Vagina (tissue), 2 donors: ENCODE results near the gene P2RY11. TPM values are rescaled to one million over a fixed set of nuclear protein-coding genes. Genes with fewer than 3 reads are reported as not detected.

Experiments used
- DNase-seq, 2 donors: peaks; one replicate each; pipeline ENCODE4 v3.0.0-alpha.2; 2017; ENCODE audit errors: extremely low spot score in 2 of 2
- H3K27ac ChIP-seq: fragments of 200-600 bp; sonication (generic); one replicate; pipeline ENCODE4 v1.5.1; 2019
- H3K27me3 ChIP-seq: fragments of 200-600 bp; sonication (generic); one replicate; pipeline ENCODE4 v1.5.1; 2019
- H3K36me3 ChIP-seq, 2 donors: fragments of 200-600 bp; sonication (generic); one replicate each; pipeline ENCODE4 v1.5.1; 2017 to 2019
- H3K4me1 ChIP-seq: fragments of 200-600 bp; sonication (generic); one replicate; pipeline ENCODE4 v1.5.1; 2019
- H3K4me3 ChIP-seq, 2 donors: fragments of 200-600 bp; sonication (generic); 1 replicate in 1 of 2; 2 replicates in 1 of 2; pipeline ENCODE4 v1.5.1; 2016 to 2019
- H3K9me3 ChIP-seq: fragments of 200-600 bp; sonication (generic); one replicate; pipeline ENCODE4 v1.5.1; 2019
- CTCF ChIP-seq, 3 experiments: fragments of 450-650 bp in 2 of 3; fragments of 200-600 bp in 1 of 3; sonication (generic) in 1 of 3; IDR thresholded peaks; one replicate each; pipeline ENCODE4 v1.5.1; 2017 to 2019; ENCODE audit warnings: antibody characterized with exemption in 3 of 3, mild to moderate bottlenecking in 2 of 3, moderate library complexity in 2 of 3
- POLR2A ChIP-seq, 2 donors: fragments of 450-650 bp; IDR thresholded peaks; one replicate each; pipeline ENCODE4 v1.6.1; 2017; ENCODE audit warnings: antibody characterized with exemption in 2 of 2, mild to moderate bottlenecking in 2 of 2, moderate library complexity in 2 of 2
- POLR2AphosphoS5 ChIP-seq, 2 donors: sonication (generic); formaldehyde crosslinking; IDR thresholded peaks; one replicate each; pipeline ENCODE4 v1.9.0; 2017; ENCODE audit warnings: antibody characterized with exemption in 2 of 2, mild to moderate bottlenecking in 2 of 2, low read depth in 1 of 2; ENCODE audit not compliant: insufficient read depth in 1 of 2
- intact Hi-C: fragments of 100-400 bp; cut with DNase I; formaldehyde crosslinking; loops from one replicate; pipeline ENCODE4 v1.15.1; 2023
- total RNA-seq: library from RNA; depleted of rRNA; stranded (reverse); fragments of >200 nt; gene quantifications from one replicate; pipeline ENCODE4 v1.2.3, GENCODE V29; 2016

P2RY11 gene
- total RNA-seq, 1 donor from 2014 or later: 9.1 TPM

GRCh38 chr19:10083911-10084310 lies 27.6 kb upstream of the P2RY11 start:
- peaks cover 11% of the 10 kb centered on the region for H3K4me1 ChIP-seq
- H3K27me3 ChIP-seq: no peaks in the 10 kb centered on the region
- TF ChIP-seq POLR2A (IDR thresholded peaks at IDR 0.05) (no peak), POLR2AphosphoS5 (IDR thresholded peaks at IDR 0.05; ENCODE audit: insufficient read depth in 1 of 2, low read depth in 1 of 2) (no peak), CTCF (IDR thresholded peaks at IDR 0.05) (no peak)
- no peaks in the 10 kb centered on the region for H3K36me3 ChIP-seq
- DNase-seq: no peak
- intact Hi-C loops: no loop called here
- no peaks in the 10 kb centered on the region for H3K9me3 ChIP-seq
- H3K27ac ChIP-seq: no peak overlapping the region
- H3K4me3 ChIP-seq: no peak overlapping the region

- TF ChIP-seq CTCF (IDR thresholded peaks at IDR 0.05): no peak
- no peak for TF ChIP-seq POLR2A (IDR thresholded peaks at IDR 0.05)
- TF ChIP-seq POLR2AphosphoS5 (IDR thresholded peaks at IDR 0.05; ENCODE audit: insufficient read depth in 1 of 2, low read depth in 1 of 2): no peak
- DNase-seq: no peak
- Histone ChIP-seq H3K4me1 (peaks cover 11% of the 10 kb centered on the region), H3K36me3 (no peaks in the 10 kb centered on the region), H3K9me3 (no peaks in the 10 kb centered on the region), H3K4me3 (no peak overlapping the region), H3K27me3 (no peaks in the 10 kb centered on the region), H3K27ac (no peak overlapping the region)
- intact Hi-C loops: no loop called here
Measured at GRCh38 chr19:10084803-10085202, 26.7 kb upstream of the P2RY11 start.

GRCh38 chr19:10085641-10086590 lies 25.6 kb upstream of the P2RY11 start, which contains the start of gene SHFL:
TSS of gene SHFL (plus strand) at chr19:10086317. CDS start at chr19:10086428, 111 bp downstream.
- H3K27ac ChIP-seq: peak within 1 kb of the TSS; percentile 96
- TF ChIP-seq POLR2A (IDR thresholded peaks at IDR 0.05): peak in 1 of 2 donors; percentile 26
- TF ChIP-seq POLR2AphosphoS5 (IDR thresholded peaks at IDR 0.05; ENCODE audit: insufficient read depth in 1 of 2, low read depth in 1 of 2): peak in 1 of 2 donors; percentile 68
- TF ChIP-seq CTCF (IDR thresholded peaks at IDR 0.05): peak in 1 of 3 experiments; percentile 16
- H3K4me1 ChIP-seq: peaks cover 11% of the 10 kb centered on the region
- intact Hi-C loops: no loop called here
- H3K27me3 ChIP-seq: no peaks in the 10 kb centered on the region
- H3K36me3 ChIP-seq: peaks cover 0 to 5% of the 10 kb centered on the region in 2 donors
- H3K9me3 ChIP-seq: no peaks in the 10 kb centered on the region
- H3K4me3 ChIP-seq: peak within 1 kb of the TSS; percentile 93 to 98
- DNase-seq: no peak

- H3K36me3 ChIP-seq: peaks cover 0 to 10% of the 10 kb centered on the region in 2 donors
- no peaks in the 10 kb centered on the region for H3K27me3 ChIP-seq
- peaks cover 11% of the 10 kb centered on the region for H3K4me1 ChIP-seq
- intact Hi-C loops: no loop called here
- peak overlapping the region; percentile 93 to 98 for H3K4me3 ChIP-seq
- peak in 1 of 2 donors; percentile 84 for DNase-seq
- TF ChIP-seq CTCF (IDR thresholded peaks at IDR 0.05) (no peak), POLR2AphosphoS5 (IDR thresholded peaks at IDR 0.05; ENCODE audit: insufficient read depth in 1 of 2, low read depth in 1 of 2) (peak in 1 of 2 donors; percentile 45)
- H3K27ac ChIP-seq: peak overlapping the region; percentile 96
- H3K9me3 ChIP-seq: no peaks in the 10 kb centered on the region
Measured at GRCh38 chr19:10086591-10087192, 24.8 kb upstream of the P2RY11 start.
